Activated CD4-positive, alpha-beta T cell treated with anti-CD3 and anti-CD28 coated beads, Interleukin-2, amount 50 U/mL, for 16 hours (primary cell): ENCODE results near the gene LBHD2.

ENCODE experiments used
- DNase-seq: peaks from one replicate; pipeline ENCODE4 v3.0.0-alpha.2; 2020

LBHD2 gene

DNA sequence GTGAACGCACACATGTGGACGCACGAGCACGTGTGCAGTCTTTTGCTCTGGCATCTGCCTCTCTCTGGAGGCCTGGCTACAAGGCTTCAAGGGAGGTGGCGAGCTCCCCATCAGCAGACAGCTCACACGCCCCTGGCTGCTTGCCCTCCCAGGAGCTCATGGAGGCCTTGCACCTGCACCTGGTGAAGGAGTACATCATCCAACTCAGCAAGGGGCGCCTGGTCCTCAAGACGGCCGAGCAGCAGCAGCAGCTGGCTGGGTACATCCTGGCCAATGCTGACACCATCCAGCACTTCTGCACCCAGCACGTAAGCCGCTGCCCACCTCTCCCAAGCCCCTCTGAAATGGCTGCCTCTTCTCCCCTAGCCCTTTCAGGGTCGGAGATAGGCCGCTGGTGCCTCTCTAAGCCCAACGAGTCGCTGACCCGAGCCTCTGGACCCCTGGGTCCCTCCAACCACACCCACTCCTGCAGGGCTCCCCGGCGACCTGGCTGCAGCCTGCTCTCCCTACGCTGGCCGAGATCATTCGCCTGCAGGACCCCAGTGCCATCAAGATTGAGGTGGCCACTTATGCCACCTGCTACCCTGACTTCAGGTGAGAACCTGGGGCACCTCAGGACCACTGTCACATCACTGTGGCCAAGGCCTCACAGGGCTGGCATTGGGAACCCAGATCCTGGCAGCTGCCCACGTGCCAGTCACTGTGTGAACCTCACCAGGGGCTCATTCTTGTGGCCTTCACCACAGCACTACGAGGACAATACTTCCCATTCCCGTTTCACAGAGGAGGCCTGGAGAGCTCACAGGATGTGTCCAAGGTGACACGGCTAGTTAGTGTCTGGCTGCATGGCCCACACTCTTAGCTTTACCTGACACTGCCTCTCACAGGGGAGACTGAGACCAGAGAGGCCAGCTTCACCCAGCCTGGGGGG is 49.5 kb downstream of the LBHD2 start:
- no peak for DNase-seq

DNA sequence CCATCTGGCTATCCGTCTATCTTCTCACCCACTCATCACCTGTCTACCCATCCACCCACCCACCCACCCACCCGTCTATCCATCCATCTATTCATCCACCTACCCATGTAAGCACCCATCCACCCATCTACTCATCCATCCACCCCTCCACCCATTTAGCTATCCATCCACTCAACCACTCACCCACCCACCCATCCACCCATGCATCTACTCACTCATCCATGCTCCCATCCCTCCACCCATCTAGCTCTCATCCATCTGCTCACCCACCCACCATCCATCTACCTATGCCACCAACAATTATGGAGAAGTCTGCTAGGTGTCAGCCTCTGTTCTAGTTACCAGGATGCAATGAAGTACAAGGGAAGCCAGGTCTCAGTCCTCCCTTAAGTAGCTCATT is 50.4 kb downstream of the LBHD2 start:
- no peak for DNase-seq

DNA sequence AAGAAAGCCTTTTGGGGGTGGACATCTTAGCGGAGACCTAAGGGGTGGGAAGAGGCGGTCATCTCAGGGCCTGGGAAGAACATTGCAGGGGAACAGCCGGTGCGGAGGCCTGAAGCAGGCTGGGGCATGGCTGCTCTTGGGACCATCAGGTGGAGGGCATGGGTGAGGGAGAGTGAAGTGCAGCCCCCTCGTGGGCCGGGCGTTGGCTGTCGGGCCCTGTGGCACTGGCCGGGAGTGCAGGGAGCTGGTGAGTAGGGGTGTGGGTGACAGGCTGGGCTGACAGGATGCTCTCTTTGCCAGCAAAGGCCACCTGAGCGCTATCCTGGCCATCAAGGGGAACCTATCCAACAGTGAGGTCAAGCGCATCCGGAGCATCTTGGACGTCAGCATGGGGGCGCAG is 50.9 kb downstream of the LBHD2 start:
- no peak for DNase-seq

DNA sequence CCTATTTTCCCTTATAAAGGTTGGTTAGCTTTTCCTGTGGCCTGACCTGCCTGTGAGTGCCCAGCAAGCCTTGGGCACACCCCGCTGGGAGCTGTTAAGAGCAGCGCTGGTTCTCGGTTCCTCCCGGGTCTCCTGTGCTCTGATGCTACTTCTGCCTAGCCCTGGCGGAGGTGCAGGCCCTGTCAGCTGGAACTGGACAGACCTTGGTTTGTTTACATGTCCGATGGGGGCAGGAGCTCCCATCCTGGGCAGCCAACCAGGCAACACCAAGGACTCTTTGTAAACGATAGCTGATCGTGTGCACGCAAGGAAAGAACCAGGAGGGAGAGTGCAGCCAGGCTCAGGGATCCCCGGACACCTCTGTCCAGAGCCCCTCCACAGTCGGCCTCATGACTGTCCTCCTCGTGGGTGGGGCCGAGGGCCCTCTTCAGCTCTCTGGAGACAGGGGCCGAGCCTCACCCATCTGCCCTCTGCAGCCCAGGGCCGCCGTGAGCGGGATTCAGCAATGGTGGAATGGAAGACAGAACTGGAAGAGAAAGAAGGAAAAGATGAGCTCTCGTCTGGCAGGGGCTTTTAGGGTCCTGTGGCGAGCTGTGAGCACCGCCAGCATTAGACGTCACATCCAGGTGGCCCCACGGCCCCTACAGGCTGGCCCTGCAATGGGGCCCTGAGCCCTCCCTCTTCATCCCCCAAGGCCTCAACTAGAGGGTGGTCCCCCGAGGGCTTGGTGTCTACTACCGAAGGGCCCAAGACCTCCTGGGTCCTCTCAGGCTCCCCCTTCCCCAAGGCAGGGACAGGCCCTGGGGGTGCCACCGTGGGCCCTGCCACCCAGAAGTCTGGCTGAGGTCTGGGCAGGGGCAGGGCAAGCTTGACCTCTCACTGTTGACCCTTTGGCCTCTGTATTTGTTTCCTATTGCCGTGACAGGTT is 51.6 kb downstream of the LBHD2 start:
- DNase-seq = no peak

DNA sequence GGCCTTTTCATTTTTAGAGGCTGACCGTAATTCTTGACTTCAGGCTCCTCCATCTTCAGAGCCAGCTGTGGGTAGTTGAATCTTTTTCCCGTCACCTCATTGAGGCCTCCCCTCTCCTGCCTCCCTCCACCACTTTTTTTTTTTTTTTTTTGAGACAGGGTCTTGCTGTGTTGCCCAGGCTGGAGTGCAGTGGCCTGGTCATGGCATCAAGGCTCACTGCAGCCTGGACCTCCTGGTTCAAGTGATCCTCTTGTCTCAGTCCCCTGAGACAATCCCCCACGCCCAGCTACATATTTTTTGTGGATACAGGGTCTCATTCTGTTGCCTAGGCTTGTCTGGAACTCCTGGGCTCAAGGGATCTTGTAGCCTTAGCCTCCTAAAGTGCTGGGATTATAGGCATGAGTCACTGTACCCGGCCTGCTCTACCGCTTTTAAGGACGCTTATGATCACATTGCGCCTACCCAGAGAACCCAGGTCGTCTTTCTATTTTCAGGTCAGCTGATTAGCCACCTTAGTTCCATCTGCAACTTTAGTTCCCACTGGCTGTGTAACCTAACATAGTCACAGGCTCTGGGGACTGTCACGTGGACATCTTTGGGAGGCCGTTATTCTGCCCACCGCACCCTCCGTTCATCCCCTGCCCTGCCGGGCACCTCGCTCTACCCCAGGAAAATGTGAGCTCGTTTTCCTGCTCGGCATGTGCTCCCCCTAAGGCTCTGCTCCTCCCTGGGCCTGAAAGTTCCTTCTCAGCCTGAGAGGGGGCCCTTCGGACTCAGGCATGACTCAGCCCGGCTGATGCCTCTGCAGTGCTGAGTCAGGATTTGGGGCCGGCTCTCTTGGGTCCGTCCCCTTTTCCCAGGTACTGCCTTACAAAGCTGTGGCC is 52.6 kb downstream of the LBHD2 start:
- no peak for DNase-seq

DNA sequence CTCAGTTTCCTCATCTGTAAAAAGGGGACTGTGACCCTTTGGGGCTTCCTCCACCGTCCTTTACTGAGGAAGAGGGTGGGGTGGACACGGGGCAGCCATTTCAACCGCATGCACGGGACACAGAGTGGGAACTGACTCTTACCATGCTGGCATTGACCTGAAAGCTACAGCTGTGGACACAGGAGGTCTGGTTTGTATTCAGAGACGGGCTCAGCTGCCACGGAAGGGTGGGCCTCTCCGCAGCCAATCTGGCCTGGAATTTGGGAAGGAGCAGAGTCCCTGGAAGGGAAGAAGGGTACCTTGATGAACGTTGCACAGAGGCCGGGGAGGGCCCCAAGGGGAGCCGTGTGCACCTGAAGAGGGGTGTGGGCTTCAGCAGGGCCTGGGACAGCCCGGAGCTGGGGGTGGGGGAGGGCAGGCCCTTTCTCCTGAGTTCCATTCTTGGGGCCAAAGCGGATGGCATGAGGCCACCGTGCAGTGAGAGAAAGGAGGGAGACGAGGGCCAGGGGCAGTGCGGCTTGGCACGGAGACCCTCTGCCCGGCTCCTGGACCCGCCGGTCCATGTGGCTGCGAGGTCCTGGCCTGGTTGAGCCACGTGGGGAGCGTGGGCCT is 53.8 kb downstream of the LBHD2 start:
- DNase-seq = no peak

DNA sequence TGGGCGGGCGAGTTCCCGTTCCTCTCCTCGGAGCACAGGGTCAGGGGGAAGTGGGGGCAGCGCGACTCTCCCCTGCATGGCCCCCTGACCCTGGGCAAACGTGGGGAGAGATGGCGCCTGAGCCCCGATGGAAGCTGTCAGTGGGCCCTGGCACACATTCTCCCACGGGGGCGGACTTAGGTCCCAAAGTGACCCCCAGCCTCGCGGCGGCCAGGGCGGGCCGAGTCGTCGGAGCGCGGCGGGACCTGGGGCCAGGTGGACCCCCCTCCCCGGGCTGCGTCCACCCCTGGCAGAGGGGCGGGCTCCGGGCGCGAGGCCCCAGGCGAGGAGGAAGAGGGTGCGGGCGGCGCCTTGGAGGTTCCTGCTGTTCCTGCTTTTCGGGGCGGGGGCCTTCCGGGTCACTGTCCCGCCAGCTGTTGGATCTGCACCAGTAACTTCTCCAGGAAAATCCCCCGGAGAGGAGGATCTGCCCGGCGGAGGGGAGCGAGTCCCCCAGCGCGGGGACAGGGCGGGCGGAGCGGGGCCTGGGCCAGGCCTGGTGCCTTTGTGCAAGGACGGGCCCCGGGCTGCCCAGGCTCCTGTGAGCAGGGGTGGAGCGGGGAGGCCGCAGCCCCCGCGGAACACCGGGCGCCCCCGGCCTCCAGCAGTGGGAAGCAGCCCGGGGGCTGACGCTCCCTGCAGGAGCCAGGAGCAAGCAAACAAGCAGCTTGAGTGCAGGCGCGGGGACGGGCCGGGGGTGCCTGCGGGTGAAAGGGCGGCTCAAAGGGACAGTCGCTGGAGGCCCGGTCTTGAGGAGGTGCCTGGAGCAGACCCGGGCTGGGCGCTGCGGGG is 54.5 kb downstream of the LBHD2 start:
- DNase-seq = no peak

DNA sequence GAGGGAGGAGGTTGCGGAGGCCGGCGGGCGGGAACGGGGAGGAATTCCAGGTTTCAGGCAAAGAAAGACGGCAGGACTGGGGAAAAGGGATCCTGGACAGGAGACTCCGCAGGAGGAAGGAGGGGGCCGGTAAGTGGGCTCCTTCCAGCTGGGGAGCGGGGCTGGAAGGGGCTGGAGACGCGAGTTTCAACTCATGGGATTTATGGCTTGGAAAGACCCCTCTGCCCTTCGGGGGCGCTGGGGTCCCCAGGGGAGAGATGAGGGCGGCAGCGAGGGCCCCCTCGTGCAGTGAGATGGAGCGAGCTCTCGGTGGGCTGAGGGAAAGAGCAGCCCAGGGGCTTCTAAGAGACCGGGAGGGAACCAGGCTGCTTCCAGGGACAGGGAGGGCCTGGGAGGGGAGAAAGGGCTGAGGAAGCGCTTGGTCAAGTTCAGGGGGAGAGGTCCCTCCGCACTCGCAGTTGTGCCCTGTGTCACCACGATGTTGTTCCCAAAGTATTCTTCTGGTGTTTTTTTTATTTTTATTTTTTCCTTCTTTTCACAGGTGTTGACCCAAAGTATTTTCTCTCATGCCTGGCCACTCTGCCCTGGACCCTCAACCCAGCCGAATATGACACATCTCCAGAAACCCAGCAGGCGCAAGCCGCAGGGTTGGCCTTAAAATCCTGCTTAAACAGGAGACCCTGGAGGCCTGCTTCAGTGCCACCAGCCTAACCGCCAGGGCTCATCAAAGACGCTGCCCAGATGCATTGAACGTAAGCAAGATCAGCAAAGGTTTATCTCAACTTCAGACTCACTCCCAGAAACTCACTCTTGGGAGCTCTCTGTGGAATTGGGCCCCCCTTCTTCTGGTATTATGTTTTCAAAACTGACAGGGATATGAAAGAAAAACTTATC is 55.4 kb downstream of the LBHD2 start:
- no peak for DNase-seq
